ENCODE measurements around the gene CEACAM21. TPM values are rescaled to one million over a fixed set of nuclear protein-coding genes. Genes with fewer than 3 reads are reported as not detected.

Gene CEACAM21
- total RNA-seq, 1 experiment from 2014 or later = not detected

GRCh38 chr19:41532526-41532925 lies 43.4 kb upstream of the CEACAM21 start:
- Histone ChIP-seq H2AFZ (ENCODE audit: low read length) (no peak overlapping the region), H3K36me3 (ENCODE audit: insufficient read depth, low read length) (no peaks in the 10 kb centered on the region), H3K9me3 (ENCODE audit: low read length) (no peaks in the 10 kb centered on the region), H4K20me1 (ENCODE audit: insufficient read depth, low read depth, low read length) (no peaks in the 10 kb centered on the region), H3K27ac (ENCODE audit: low read length) (no peak overlapping the region), H3K4me2 (ENCODE audit: low read depth, low read length, poor library complexity, severe bottlenecking) (peak overlapping the region; percentile 59), H3K9me2 (replicated peaks; ENCODE audit: insufficient read depth, low read length) (0 out of 2 replicates have a peak, but pooled peaks cover 2% of the 10 kb centered on the region), H3K79me2 (ENCODE audit: low read length) (no peaks in the 10 kb centered on the region), H3K4me1 (ENCODE audit: low read length) (peaks cover 23% of the 10 kb centered on the region), H3K9ac (ENCODE audit: low read length) (no peak overlapping the region), H3K27me3 (ENCODE audit: low read length) (no peaks in the 10 kb centered on the region; the same call in 1 of the 2 replicates), H3K4me3 (ENCODE audit: low read length) (no peak overlapping the region)
- DNase-seq = no peak

- Histone ChIP-seq H3K9me2 (replicated peaks; ENCODE audit: insufficient read depth, low read length) (0 out of 2 replicates have a peak, but pooled peaks cover 2% of the 10 kb centered on the region), H2AFZ (ENCODE audit: low read length) (no peak overlapping the region), H3K4me1 (ENCODE audit: low read length) (peaks cover 23% of the 10 kb centered on the region), H3K9ac (ENCODE audit: low read length) (no peak overlapping the region), H4K20me1 (ENCODE audit: insufficient read depth, low read depth, low read length) (no peaks in the 10 kb centered on the region), H3K4me3 (ENCODE audit: low read length) (no peak overlapping the region), H3K27me3 (ENCODE audit: low read length) (no peaks in the 10 kb centered on the region; the same call in 1 of the 2 replicates), H3K9me3 (ENCODE audit: low read length) (no peaks in the 10 kb centered on the region), H3K36me3 (ENCODE audit: insufficient read depth, low read length) (no peaks in the 10 kb centered on the region), H3K79me2 (ENCODE audit: low read length) (no peaks in the 10 kb centered on the region), H3K27ac (ENCODE audit: low read length) (no peak overlapping the region), H3K4me2 (ENCODE audit: low read depth, low read length, poor library complexity, severe bottlenecking) (no peak overlapping the region)
- DNase-seq = no peak
Measured at GRCh38 chr19:41533671-41534215, 42.2 kb upstream of the CEACAM21 start.

- no peaks in the 10 kb centered on the region for H3K79me2 ChIP-seq (ENCODE audit: low read length)
- H3K36me3 ChIP-seq (ENCODE audit: insufficient read depth, low read length) = no peaks in the 10 kb centered on the region
- DNase-seq = peak; percentile 46
- H3K4me1 ChIP-seq (ENCODE audit: low read length) = peaks cover 23% of the 10 kb centered on the region
- H3K9me3 ChIP-seq (ENCODE audit: low read length) = no peaks in the 10 kb centered on the region
- 0 out of 2 replicates have a peak, but pooled peaks cover 2% of the 10 kb centered on the region for H3K9me2 ChIP-seq (replicated peaks; ENCODE audit: insufficient read depth, low read length)
- no peak overlapping the region for H3K27ac ChIP-seq (ENCODE audit: low read length)
- H2AFZ ChIP-seq (ENCODE audit: low read length) = no peak overlapping the region
- H3K9ac ChIP-seq (ENCODE audit: low read length) = no peak overlapping the region
- H3K27me3 ChIP-seq (ENCODE audit: low read length) = no peaks in the 10 kb centered on the region
- H3K4me3 ChIP-seq (ENCODE audit: low read length) = peak overlapping the region; percentile 18; the same call in 1 of the 2 replicates
- peak overlapping the region; percentile 48 for H3K4me2 ChIP-seq (ENCODE audit: low read depth, low read length, poor library complexity, severe bottlenecking)
- no peaks in the 10 kb centered on the region for H4K20me1 ChIP-seq (ENCODE audit: insufficient read depth, low read depth, low read length)
Measured at GRCh38 chr19:41535029-41535622, 40.8 kb upstream of the CEACAM21 start.

- H3K4me2 ChIP-seq (ENCODE audit: low read depth, low read length, poor library complexity, severe bottlenecking) = no peak overlapping the region
- no peak overlapping the region for H3K9ac ChIP-seq (ENCODE audit: low read length)
- H3K9me3 ChIP-seq (ENCODE audit: low read length) = no peaks in the 10 kb centered on the region
- H2AFZ ChIP-seq (ENCODE audit: low read length) = no peak overlapping the region
- no peaks in the 10 kb centered on the region for H3K27me3 ChIP-seq (ENCODE audit: low read length)
- no peaks in the 10 kb centered on the region for H3K36me3 ChIP-seq (ENCODE audit: insufficient read depth, low read length)
- H3K4me1 ChIP-seq (ENCODE audit: low read length) = peaks cover 15% of the 10 kb centered on the region
- 0 out of 2 replicates have a peak, but pooled peaks cover under 1% of the 10 kb centered on the region for H3K9me2 ChIP-seq (replicated peaks; ENCODE audit: insufficient read depth, low read length)
- DNase-seq = peak; percentile 77
- no peaks in the 10 kb centered on the region for H3K79me2 ChIP-seq (ENCODE audit: low read length)
- no peaks in the 10 kb centered on the region for H4K20me1 ChIP-seq (ENCODE audit: insufficient read depth, low read depth, low read length)
- no peak overlapping the region for H3K27ac ChIP-seq (ENCODE audit: low read length)
- H3K4me3 ChIP-seq (ENCODE audit: low read length) = no peak overlapping the region
Measured at GRCh38 chr19:41537789-41538188, 38.2 kb upstream of the CEACAM21 start.

- Histone ChIP-seq H3K36me3 (ENCODE audit: insufficient read depth, low read length) (no peaks in the 10 kb centered on the region), H4K20me1 (ENCODE audit: insufficient read depth, low read depth, low read length) (no peaks in the 10 kb centered on the region), H3K4me1 (ENCODE audit: low read length) (peaks cover 2% of the 10 kb centered on the region), H3K27ac (ENCODE audit: low read length) (no peak overlapping the region), H2AFZ (ENCODE audit: low read length) (no peak overlapping the region), H3K4me2 (ENCODE audit: low read depth, low read length, poor library complexity, severe bottlenecking) (no peak overlapping the region), H3K9ac (ENCODE audit: low read length) (no peak overlapping the region), H3K9me3 (ENCODE audit: low read length) (no peaks in the 10 kb centered on the region), H3K9me2 (replicated peaks; ENCODE audit: insufficient read depth, low read length) (no peaks in the 10 kb centered on the region), H3K79me2 (ENCODE audit: low read length) (no peaks in the 10 kb centered on the region), H3K27me3 (ENCODE audit: low read length) (no peaks in the 10 kb centered on the region), H3K4me3 (ENCODE audit: low read length) (no peak overlapping the region)
- no peak for DNase-seq
Measured at GRCh38 chr19:41540041-41540695, 35.8 kb upstream of the CEACAM21 start.

GRCh38 chr19:41541990-41542584 lies 33.9 kb upstream of the CEACAM21 start:
- no peaks in the 10 kb centered on the region for H4K20me1 ChIP-seq (ENCODE audit: insufficient read depth, low read depth, low read length)
- no peaks in the 10 kb centered on the region for H3K79me2 ChIP-seq (ENCODE audit: low read length)
- H3K36me3 ChIP-seq (ENCODE audit: insufficient read depth, low read length) = no peaks in the 10 kb centered on the region
- H3K27me3 ChIP-seq (ENCODE audit: low read length) = no peaks in the 10 kb centered on the region
- H3K4me3 ChIP-seq (ENCODE audit: low read length) = no peak overlapping the region
- no peak overlapping the region for H3K4me2 ChIP-seq (ENCODE audit: low read depth, low read length, poor library complexity, severe bottlenecking)
- no peaks in the 10 kb centered on the region for H3K9me2 ChIP-seq (replicated peaks; ENCODE audit: insufficient read depth, low read length)
- H2AFZ ChIP-seq (ENCODE audit: low read length) = no peak overlapping the region
- H3K27ac ChIP-seq (ENCODE audit: low read length) = no peak overlapping the region
- DNase-seq = peak; percentile 87
- H3K4me1 ChIP-seq (ENCODE audit: low read length) = peaks cover 5% of the 10 kb centered on the region; the same call in 1 of the 2 replicates
- H3K9ac ChIP-seq (ENCODE audit: low read length) = no peak overlapping the region
- H3K9me3 ChIP-seq (ENCODE audit: low read length) = no peaks in the 10 kb centered on the region

- no peak overlapping the region for H3K9ac ChIP-seq (ENCODE audit: low read length)
- H3K9me3 ChIP-seq (ENCODE audit: low read length) = no peaks in the 10 kb centered on the region
- no peaks in the 10 kb centered on the region for H3K27me3 ChIP-seq (ENCODE audit: low read length)
- no peaks in the 10 kb centered on the region for H3K36me3 ChIP-seq (ENCODE audit: insufficient read depth, low read length)
- H3K79me2 ChIP-seq (ENCODE audit: low read length) = no peaks in the 10 kb centered on the region
- no peak overlapping the region for H3K27ac ChIP-seq (ENCODE audit: low read length)
- H3K4me1 ChIP-seq (ENCODE audit: low read length) = peaks cover 5% of the 10 kb centered on the region; the same call in 1 of the 2 replicates
- no peak overlapping the region for H2AFZ ChIP-seq (ENCODE audit: low read length)
- DNase-seq = no peak
- H4K20me1 ChIP-seq (ENCODE audit: insufficient read depth, low read depth, low read length) = no peaks in the 10 kb centered on the region
- H3K4me3 ChIP-seq (ENCODE audit: low read length) = no peak overlapping the region
- H3K4me2 ChIP-seq (ENCODE audit: low read depth, low read length, poor library complexity, severe bottlenecking) = no peak overlapping the region
- no peaks in the 10 kb centered on the region for H3K9me2 ChIP-seq (replicated peaks; ENCODE audit: insufficient read depth, low read length)
Measured at GRCh38 chr19:41542622-41543021, 33.3 kb upstream of the CEACAM21 start.

- DNase-seq = no peak
- H3K4me3 ChIP-seq (ENCODE audit: low read length) = no peak overlapping the region
- H3K9me2 ChIP-seq (replicated peaks; ENCODE audit: insufficient read depth, low read length) = no peaks in the 10 kb centered on the region
- no peak overlapping the region for H3K27ac ChIP-seq (ENCODE audit: low read length)
- H3K36me3 ChIP-seq (ENCODE audit: insufficient read depth, low read length) = no peaks in the 10 kb centered on the region
- H3K9ac ChIP-seq (ENCODE audit: low read length) = no peak overlapping the region
- no peak overlapping the region for H2AFZ ChIP-seq (ENCODE audit: low read length)
- H3K27me3 ChIP-seq (ENCODE audit: low read length) = no peaks in the 10 kb centered on the region
- no peaks in the 10 kb centered on the region for H4K20me1 ChIP-seq (ENCODE audit: insufficient read depth, low read depth, low read length)
- no peaks in the 10 kb centered on the region for H3K9me3 ChIP-seq (ENCODE audit: low read length)
- no peak overlapping the region for H3K4me2 ChIP-seq (ENCODE audit: low read depth, low read length, poor library complexity, severe bottlenecking)
- peaks cover 5% of the 10 kb centered on the region; the same call in 1 of the 2 replicates for H3K4me1 ChIP-seq (ENCODE audit: low read length)
- H3K79me2 ChIP-seq (ENCODE audit: low read length) = no peaks in the 10 kb centered on the region
Measured at GRCh38 chr19:41543582-41543981, 32.4 kb upstream of the CEACAM21 start.

Data from Karpas-422 (cell line).